Progenitor cell of endocrine pancreas (in vitro differentiated cells): Measurements from ENCODE around the gene USP40. TPM values are rescaled to one million over a fixed set of nuclear protein-coding genes. Genes with fewer than 3 reads are reported as not detected.

Source experiments
- DNase-seq: peaks from one replicate; pipeline ENCODE4 v3.0.0; 2021; ENCODE audit warnings: low spot score; ENCODE audit not compliant: unreplicated experiment
- H3K27ac Mint-ChIP-seq: 2 replicates; pipeline ENCODE4 v1.8.0; 2021; ENCODE audit warnings: mild to moderate bottlenecking, moderate library complexity, mixed read lengths
- H3K27me3 Mint-ChIP-seq: 2 replicates; pipeline ENCODE4 v1.8.0; 2021; ENCODE audit warnings: mixed read lengths
- H3K36me3 Mint-ChIP-seq: 2 replicates; pipeline ENCODE4 v1.8.0; 2022; ENCODE audit warnings: mixed read lengths; ENCODE audit not compliant: insufficient read depth
- H3K4me1 Mint-ChIP-seq: 2 replicates; pipeline ENCODE4 v1.8.0; 2021; ENCODE audit warnings: low read depth, mixed read lengths
- H3K4me3 Mint-ChIP-seq: 2 replicates; pipeline ENCODE4 v1.8.0; 2021; ENCODE audit warnings: low read depth, mild to moderate bottlenecking, moderate library complexity, mixed read lengths
- H3K9me3 Mint-ChIP-seq: 2 replicates; pipeline ENCODE4 v1.8.0; 2021; ENCODE audit warnings: low read depth, mixed read lengths
- total RNA-seq: library from RNA; stranded (reverse); gene quantifications from 2 replicates; pipeline ENCODE4 v1.2.1, GENCODE V29; 2021
- TF ChIP-seq, protein P1 (sequence below): fragments of 200-600 bp; sonication (generic); IDR thresholded peaks from one replicate; pipeline ENCODE4 v1.5.0; 2021; ENCODE audit warnings: antibody characterized with exemption, mild to moderate bottlenecking; ENCODE audit not compliant: unreplicated experiment

USP40 gene
- total RNA-seq, 1 donor from 2014 or later, result 36.9 TPM

DNA sequence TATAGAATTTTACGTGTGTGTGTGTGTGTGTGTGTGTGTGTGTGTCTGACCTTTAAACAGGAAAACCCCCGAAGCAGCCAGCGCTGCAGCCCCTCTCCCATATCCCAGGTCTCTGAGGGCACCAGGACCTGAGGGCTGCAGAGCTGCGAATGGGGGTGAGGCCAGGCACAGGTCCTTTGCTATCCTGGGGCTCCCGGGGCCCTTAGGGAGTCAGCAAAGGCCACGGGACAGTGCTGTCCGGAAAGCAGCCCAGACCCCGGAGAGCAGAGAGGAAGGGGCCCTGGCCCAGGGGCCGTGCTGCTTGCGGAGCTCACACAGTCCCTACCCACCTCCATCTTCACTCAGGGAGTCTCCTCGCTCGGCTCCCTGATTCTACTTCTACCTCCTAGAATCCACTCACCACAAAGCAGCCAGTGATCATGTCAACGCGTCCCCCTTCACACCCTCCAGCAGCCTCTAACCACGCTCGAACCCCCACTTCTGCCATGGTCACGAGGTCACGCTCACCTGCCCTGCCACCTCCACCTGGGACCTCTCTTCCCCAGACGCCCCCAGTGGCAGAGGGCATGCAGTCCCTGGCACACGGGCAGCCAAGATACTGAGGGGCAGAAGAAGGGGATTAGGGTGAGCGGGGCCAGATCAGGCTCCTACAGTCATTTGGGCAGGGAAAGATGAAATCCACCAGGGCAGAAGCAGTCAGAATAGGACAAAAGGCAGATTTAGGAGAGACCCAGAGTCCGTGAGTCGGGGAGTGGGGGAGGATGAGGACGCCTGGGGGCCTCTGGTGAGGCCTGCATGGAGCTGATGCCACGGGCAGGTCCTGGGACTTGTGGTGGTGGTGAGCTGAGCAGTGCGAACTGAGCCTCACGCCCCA lies 86.7 kb downstream of the USP40 start:
- H3K27ac Mint-ChIP-seq, result peak overlapping the region; percentile 73
- TF ChIP-seq, protein P1, sequence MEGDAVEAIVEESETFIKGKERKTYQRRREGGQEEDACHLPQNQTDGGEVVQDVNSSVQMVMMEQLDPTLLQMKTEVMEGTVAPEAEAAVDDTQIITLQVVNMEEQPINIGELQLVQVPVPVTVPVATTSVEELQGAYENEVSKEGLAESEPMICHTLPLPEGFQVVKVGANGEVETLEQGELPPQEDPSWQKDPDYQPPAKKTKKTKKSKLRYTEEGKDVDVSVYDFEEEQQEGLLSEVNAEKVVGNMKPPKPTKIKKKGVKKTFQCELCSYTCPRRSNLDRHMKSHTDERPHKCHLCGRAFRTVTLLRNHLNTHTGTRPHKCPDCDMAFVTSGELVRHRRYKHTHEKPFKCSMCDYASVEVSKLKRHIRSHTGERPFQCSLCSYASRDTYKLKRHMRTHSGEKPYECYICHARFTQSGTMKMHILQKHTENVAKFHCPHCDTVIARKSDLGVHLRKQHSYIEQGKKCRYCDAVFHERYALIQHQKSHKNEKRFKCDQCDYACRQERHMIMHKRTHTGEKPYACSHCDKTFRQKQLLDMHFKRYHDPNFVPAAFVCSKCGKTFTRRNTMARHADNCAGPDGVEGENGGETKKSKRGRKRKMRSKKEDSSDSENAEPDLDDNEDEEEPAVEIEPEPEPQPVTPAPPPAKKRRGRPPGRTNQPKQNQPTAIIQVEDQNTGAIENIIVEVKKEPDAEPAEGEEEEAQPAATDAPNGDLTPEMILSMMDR, result no peak
- no peak overlapping the region for H3K4me3 Mint-ChIP-seq
- H3K36me3 Mint-ChIP-seq, result peaks cover 26% of the 10 kb centered on the region
- no peak for DNase-seq
- H3K4me1 Mint-ChIP-seq, result no peaks in the 10 kb centered on the region
- H3K9me3 Mint-ChIP-seq, result no peaks in the 10 kb centered on the region
- no peaks in the 10 kb centered on the region for H3K27me3 Mint-ChIP-seq

DNA sequence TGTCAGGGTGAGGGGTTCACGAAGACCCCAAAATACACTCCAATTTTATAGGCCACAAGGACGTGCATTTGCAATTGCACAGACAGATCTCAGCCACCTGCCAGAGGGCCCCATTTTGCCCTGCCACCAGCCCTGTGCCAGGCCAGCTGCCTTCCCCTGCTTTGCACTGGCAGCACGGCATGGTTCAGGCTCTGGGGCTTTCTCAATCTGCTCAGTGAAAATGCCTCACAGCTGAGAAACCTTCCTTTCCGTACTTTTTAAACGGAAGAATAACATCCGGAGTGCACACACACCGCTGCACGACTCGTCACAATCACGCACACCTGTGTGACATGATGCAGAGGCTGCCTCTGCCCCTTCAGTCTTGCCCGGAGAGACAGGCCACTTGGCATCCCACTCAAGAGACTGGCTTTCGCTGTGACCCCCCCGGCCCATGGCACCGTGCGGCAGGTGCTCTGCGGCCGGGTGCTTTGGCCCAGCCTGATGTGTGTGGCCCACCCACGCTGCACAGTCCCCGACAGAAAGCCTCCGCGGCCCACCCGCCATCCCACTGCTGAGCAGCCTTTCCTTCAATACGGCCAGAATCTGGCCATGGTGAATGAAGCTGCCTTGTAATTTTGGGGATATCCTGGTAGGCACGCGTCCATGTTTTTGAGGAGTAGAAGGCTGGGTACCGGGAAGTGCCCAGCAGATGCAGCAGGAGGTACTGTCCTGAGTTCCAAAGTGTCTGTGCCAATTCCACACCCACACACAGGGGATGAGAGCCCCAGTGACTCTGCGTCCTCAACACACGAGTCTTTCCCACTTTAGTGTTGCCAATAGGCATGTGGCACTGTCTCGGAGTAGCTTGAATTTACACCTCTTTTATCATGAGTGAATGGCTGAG lies 88.8 kb downstream of the USP40 start:
- H3K9me3 Mint-ChIP-seq, result no peaks in the 10 kb centered on the region
- TF ChIP-seq, protein P1, result no peak
- H3K4me1 Mint-ChIP-seq, result no peaks in the 10 kb centered on the region
- no peak for DNase-seq
- H3K4me3 Mint-ChIP-seq, result no peak overlapping the region
- H3K27ac Mint-ChIP-seq, result no peak overlapping the region
- H3K27me3 Mint-ChIP-seq, result no peaks in the 10 kb centered on the region
- peaks cover 13% of the 10 kb centered on the region for H3K36me3 Mint-ChIP-seq

DNA sequence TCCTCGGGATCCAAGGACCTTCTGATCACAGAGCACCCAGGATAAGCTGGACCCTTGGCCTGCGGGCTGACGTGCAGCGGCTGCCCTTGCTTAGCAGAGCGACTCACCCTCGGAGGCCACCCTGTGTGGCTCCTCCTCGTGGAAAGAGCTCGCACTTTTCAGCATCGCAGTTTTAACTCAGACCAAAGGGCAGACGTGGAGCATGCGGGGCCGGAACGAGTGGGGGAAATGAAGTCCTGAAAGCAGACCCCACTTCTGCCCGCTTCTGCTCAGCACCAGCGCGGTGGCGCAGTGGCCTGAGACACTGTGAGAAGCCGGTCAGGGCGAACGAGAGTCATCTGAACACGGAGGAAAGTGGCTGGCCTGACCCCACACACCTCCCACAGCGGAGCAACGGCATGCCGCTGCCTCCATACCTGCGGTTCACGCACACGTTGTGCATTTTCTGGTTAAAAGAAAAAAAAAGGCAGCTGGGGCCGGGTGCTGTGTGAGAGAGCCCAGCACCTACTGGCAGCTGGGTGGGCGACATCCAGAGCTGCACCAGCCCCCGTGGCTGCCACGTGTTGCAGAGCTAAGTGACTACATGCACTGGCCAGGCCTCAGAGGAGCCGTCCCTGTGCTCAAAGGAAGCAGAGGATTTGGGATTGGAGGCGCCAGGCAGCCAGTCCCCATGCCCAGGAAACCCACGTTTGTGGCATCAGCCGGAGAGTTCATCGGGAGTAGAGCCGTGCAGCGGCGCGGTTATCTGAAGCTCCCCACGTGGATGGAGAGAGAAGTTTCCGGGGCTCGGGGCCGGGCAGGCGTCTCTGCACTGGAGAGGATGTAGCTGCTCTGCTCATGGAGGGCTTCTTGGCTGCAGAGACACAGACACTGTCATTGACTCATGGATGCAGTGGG lies 89.7 kb downstream of the USP40 start:
- Mint-ChIP-seq H3K27me3 (no peaks in the 10 kb centered on the region), H3K4me1 (no peaks in the 10 kb centered on the region), H3K9me3 (no peaks in the 10 kb centered on the region), H3K27ac (no peak overlapping the region), H3K4me3 (no peak overlapping the region), H3K36me3 (peaks cover 15% of the 10 kb centered on the region)
- DNase-seq, result no peak
- TF ChIP-seq, protein P1, result no peak

DNA sequence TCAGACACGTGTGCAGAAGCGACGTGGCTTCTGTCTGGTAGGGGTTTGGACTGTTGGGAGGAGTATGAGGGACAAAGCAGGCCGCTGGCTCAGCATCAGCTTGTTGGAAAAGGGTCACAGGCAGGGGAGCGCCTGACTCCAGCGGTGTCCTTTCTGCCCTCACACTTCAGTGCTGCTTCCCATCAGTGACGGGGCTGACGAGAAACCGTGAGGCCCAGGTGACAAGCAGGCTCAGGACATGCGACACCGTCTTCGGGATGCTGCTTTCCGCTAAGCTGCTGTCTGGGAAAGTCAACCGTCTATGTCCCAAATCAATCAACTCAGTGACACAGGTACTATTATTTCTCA lies 90.5 kb downstream of the USP40 start:
- TF ChIP-seq, protein P1, result no peak
- no peak for DNase-seq
- H3K4me1 Mint-ChIP-seq, result no peaks in the 10 kb centered on the region
- no peaks in the 10 kb centered on the region for H3K27me3 Mint-ChIP-seq
- H3K27ac Mint-ChIP-seq, result no peak overlapping the region
- peaks cover 14% of the 10 kb centered on the region for H3K36me3 Mint-ChIP-seq
- H3K4me3 Mint-ChIP-seq, result no peak overlapping the region
- no peaks in the 10 kb centered on the region for H3K9me3 Mint-ChIP-seq
